ENCODE results near the gene SLC30A10. TPM values are rescaled to one million over a fixed set of nuclear protein-coding genes. Genes with fewer than 3 reads are reported as not detected.

SLC30A10 gene
- total RNA-seq, 2 donors from 2014 or later = not detected

GRCh38 chr1:219963432-219963831 lies 35.1 kb upstream of the SLC30A10 start:
- Histone ChIP-seq H3K36me3 (peaks cover 5% of the 10 kb centered on the region), H3K4me1 (no peaks in the 10 kb centered on the region), H3K9me3 (no peaks in the 10 kb centered on the region), H3K4me3 (no peak overlapping the region), H3K27me3 (no peaks in the 10 kb centered on the region), H3K27ac (no peak overlapping the region)
- no peak for TF ChIP-seq CTCF (IDR thresholded peaks at IDR 0.05)
- no peak for DNase-seq (ENCODE audit: low spot score)

GRCh38 chr1:219961684-219962083 lies 33.3 kb upstream of the SLC30A10 start:
- Histone ChIP-seq H3K36me3 (no peaks in the 10 kb centered on the region), H3K9me3 (no peaks in the 10 kb centered on the region), H3K27me3 (no peaks in the 10 kb centered on the region), H3K27ac (no peak overlapping the region), H3K4me3 (no peak overlapping the region), H3K4me1 (no peaks in the 10 kb centered on the region)
- DNase-seq (ENCODE audit: low spot score) = no peak
- no peak for TF ChIP-seq CTCF (IDR thresholded peaks at IDR 0.05)

- H3K27ac ChIP-seq = no peak overlapping the region
- no peaks in the 10 kb centered on the region for H3K36me3 ChIP-seq
- H3K4me3 ChIP-seq = no peak overlapping the region
- H3K4me1 ChIP-seq = no peaks in the 10 kb centered on the region
- H3K9me3 ChIP-seq = no peaks in the 10 kb centered on the region
- no peak for TF ChIP-seq CTCF (IDR thresholded peaks at IDR 0.05)
- no peak for DNase-seq (ENCODE audit: low spot score)
- H3K27me3 ChIP-seq = no peaks in the 10 kb centered on the region
These were observed 31.3 kb upstream of the SLC30A10 start for GRCh38 chr1:219959540-219960203.

GRCh38 chr1:219958875-219959417 lies 30.6 kb upstream of the SLC30A10 start:
- Histone ChIP-seq H3K4me3 (no peak overlapping the region), H3K27me3 (no peaks in the 10 kb centered on the region), H3K4me1 (no peaks in the 10 kb centered on the region), H3K9me3 (no peaks in the 10 kb centered on the region), H3K27ac (no peak overlapping the region), H3K36me3 (no peaks in the 10 kb centered on the region)
- TF ChIP-seq CTCF (IDR thresholded peaks at IDR 0.05) = no peak
- no peak for DNase-seq (ENCODE audit: low spot score)

GRCh38 chr1:219954736-219955421 lies 26.5 kb upstream of the SLC30A10 start:
- H3K27ac ChIP-seq = no peak overlapping the region
- H3K27me3 ChIP-seq = no peaks in the 10 kb centered on the region

More at GRCh38 chr1:219954736-219955421, 26.5 kb upstream of the SLC30A10 start:
- Histone ChIP-seq H3K4me3 (no peak overlapping the region), H3K9me3 (no peaks in the 10 kb centered on the region), H3K36me3 (no peaks in the 10 kb centered on the region), H3K4me1 (no peaks in the 10 kb centered on the region)
- no peak for TF ChIP-seq CTCF (IDR thresholded peaks at IDR 0.05)
- no peak for DNase-seq (ENCODE audit: low spot score)
